Pancreas (tissue), 10 donors: Measurements from ENCODE around the gene CELSR2. TPM values are rescaled to one million over a fixed set of nuclear protein-coding genes. Genes with fewer than 3 reads are reported as not detected.
"Not testable (repeated sequence)": the region's sequence is repeated elsewhere in the genome, so short reads cannot be mapped to it uniquely, and the experiment has no call there.

ENCODE experiments used
- ATAC-seq, 4 donors: fragments of 200-7000 bp; cut with Tn5 transposase; one replicate each; pipeline versions ENCODE4 v1.8.0 to v1.9.1; 2020; ENCODE audit warnings: mild to moderate bottlenecking in 4 of 4, moderate library complexity in 4 of 4
- DNase-seq, 6 donors: peaks; one replicate each; pipeline ENCODE4 v3.0.0-alpha.2; 2020
- FAIRE-seq: peaks from 2 replicates; lab custom pipeline; 2012; peaks lifted over from hg19 to GRCh38; lab: Jason Lieb, UNC
- H3K27ac ChIP-seq, 4 donors: fragments of 200-600 bp; sonication (generic); 1 replicate in 3 of 4; 2 replicates in 1 of 4; pipeline versions ENCODE4 v1.5.0 to v1.8.0; 2020
- H3K27me3 ChIP-seq, 4 donors: fragments of 200-600 bp; one replicate each; pipeline ENCODE4 v1.8.0; 2021
- H3K36me3 ChIP-seq, 3 donors: fragments of 200-600 bp; sonication (generic) in 1 of 3; one replicate each; pipeline versions ENCODE4 v1.5.0 to v1.8.0; 2020 to 2021
- H3K4me1 ChIP-seq, 3 donors: fragments of 200-600 bp; one replicate each; pipeline ENCODE4 v1.8.0; 2021
- H3K4me3 ChIP-seq, 4 donors: fragments of 200-600 bp; sonication (generic) in 2 of 4; one replicate each; pipeline versions ENCODE4 v1.5.0 to v1.8.0; 2020 to 2021
- H3K9me3 ChIP-seq, 4 donors: fragments of 200-600 bp; one replicate each; pipeline ENCODE4 v1.8.0; 2021
- CTCF ChIP-seq, 4 donors: fragments of 200-600 bp; sonication (generic) in 3 of 4; IDR thresholded peaks; one replicate each; pipeline versions ENCODE4 v1.5.0 to v1.8.0; 2021; ENCODE audit warnings: antibody characterized with exemption in 4 of 4
- WGBS, 2 donors: extraction: QIAGEN DNeasy Blood & Tissue Kit; methylation state at CpG; one replicate each; pipeline ENCODE4 v1.1.7; 2013; 5-methylcytosine and 5-hydroxymethylcytosine counted together
- intact Hi-C, 3 donors: fragments of 100-400 bp; cut with DNase I; formaldehyde crosslinking; loops; one replicate each; pipeline versions ENCODE4 v1.11.1 to v1.14.2; 2022
- polyA plus RNA-seq, 2 donors: library from polyadenylated mRNA; stranded (reverse); fragments of 200-250 nt; gene quantifications; one replicate each; pipeline ENCODE4 v1.2.3, GENCODE V29; 2013
- total RNA-seq, 6 donors: library from RNA; stranded (reverse); fragmentation: NEBNext Ultra II Directional in 4 of 6; extraction: Animal tissue kit (Norgen Biotek cat#: 25700) in 4 of 6; gene quantifications; one replicate each; pipeline versions ENCODE4 v1.2.1 to v1.2.4, GENCODE V29; 2021 to 2023
- donor health status: healthy with polysubstance abuse.
- donor health status: DM: no; HTN: no; CAD: no; lungs with moderate emphysema.
- donor health status: DM: no; HTN: no; CAD: no.
- donor health status: control.
- donor health status: control.
- donor health status: Bipolar disorder and iron deficiency.
- donor health status: DM: yes; HTN: yes; CAD: no.
- donor health status: DM: no; HTN: no; CAD: no.
- donor health status: DM: no; HTN: no; CAD: no.
- donor health status: DM: yes; HTN: yes; CAD: no.

The CELSR2 gene
- total and polyA plus RNA-seq, 8 donors, result 4.0 to 8.5 (median 5.1) TPM

DNA sequence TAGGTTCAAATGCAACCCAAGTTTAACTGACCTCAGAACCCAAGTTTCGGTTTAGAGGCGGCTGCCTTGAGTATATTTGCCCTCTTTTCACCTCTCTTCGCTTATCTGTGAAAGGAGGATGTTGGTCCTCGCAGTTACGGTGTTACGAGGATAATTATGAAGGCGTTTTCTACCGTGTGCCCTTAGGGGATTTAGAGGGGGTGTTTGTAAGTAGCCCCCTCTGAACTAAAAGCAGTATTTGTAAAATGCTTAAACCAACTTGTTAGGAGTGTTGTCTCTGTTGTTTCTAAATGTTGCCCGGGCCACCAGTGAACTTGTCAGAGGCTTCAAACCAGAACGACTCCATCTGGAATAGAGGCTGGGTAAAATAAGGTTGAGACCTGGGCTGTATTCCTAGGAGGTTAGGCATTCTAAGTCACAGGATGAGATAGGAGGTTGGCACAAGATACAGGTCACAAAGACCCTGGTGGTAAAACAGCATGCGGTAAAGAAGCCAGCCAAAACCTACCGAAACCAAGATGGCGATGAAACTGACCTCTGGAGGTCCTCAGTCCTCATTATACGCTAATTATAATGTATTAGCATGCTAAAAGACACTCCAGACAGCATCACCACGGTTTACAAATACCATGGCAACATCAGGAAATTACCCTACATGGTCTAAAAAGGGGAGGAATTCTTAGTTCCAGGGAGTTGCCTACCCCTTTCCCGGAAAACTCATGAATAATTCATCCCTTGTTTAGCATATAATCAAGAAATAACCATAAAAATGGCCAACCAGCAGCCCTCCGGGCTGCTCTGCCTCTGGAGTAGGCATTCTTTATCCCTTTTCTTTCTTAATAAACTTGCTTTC lies 34.6 kb downstream of the CELSR2 start:
- WGBS, 2 donors, result 38 to 39% methylated on average over 17 of the region's 17 CpGs
- no peak for TF ChIP-seq CTCF (IDR thresholded peaks at IDR 0.05)
- peak in 3 of 4 donors; percentile 8 to 31 (median 25) for ATAC-seq
- H3K27me3 ChIP-seq, result no peaks in the 10 kb centered on the region
- H3K4me3 ChIP-seq, result peak overlapping the region; percentile 33 to 70 (median 48)
- no peak for FAIRE-seq
- peak overlapping the region; percentile 61 to 91 (median 74) for H3K27ac ChIP-seq
- no peaks in the 10 kb centered on the region for H3K9me3 ChIP-seq
- peaks cover 0 to 5% (median 0%) of the 10 kb centered on the region in 3 donors for H3K4me1 ChIP-seq
- DNase-seq, result no peak
- H3K36me3 ChIP-seq, result no peaks in the 10 kb centered on the region
- intact Hi-C loops, result no loop called here

- intact Hi-C loops, H3K27ac ChIP-seq, H3K9me3 ChIP-seq, DNase-seq, ATAC-seq, H3K4me3 ChIP-seq, H3K27me3 ChIP-seq, H3K36me3 ChIP-seq, FAIRE-seq, H3K4me1 ChIP-seq: not testable (repeated sequence)
- WGBS, 2 donors, result 79 to 93% methylated on average over 5 of the region's 5 CpGs
Observed at GRCh38 chr1:109286762-109287161, 37.4 kb downstream of the CELSR2 start.

GRCh38 chr1:109290137-109290536 lies 40.8 kb downstream of the CELSR2 start:
- no peak for ATAC-seq
- no peak for FAIRE-seq
- no peaks in the 10 kb centered on the region for H3K4me1 ChIP-seq
- intact Hi-C loops, result no loop called here
- no peak overlapping the region for H3K4me3 ChIP-seq
- H3K27me3 ChIP-seq, result no peaks in the 10 kb centered on the region
- DNase-seq, result no peak
- 86 to 90% methylated on average over 1 of the region's 1 CpG for WGBS, 2 donors
- no peaks in the 10 kb centered on the region for H3K9me3 ChIP-seq
- no peaks in the 10 kb centered on the region for H3K36me3 ChIP-seq
- TF ChIP-seq CTCF (IDR thresholded peaks at IDR 0.05), result no peak
- no peak overlapping the region for H3K27ac ChIP-seq

DNA sequence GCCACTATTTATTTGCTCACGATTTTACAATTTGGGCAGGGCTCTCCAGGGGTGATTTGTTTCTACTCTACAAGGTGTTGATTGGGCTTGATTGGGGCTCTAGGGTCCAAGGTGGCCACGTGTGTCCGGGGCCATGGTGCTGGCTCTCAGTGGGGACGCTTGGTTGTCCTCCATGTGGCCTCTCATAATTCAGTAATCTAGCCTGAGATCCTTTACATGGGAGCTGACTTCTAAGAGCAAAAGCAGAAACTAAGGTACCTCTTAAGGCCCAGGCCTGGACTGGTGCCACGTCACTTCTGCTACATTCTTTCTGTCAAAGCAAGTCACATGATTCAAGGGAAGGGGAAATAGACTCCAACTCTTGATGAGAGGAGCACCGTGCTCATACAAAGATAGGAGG lies 41.7 kb downstream of the CELSR2 start:
- no peak for FAIRE-seq
- ATAC-seq, result peak in 1 of 4 donors; percentile 63
- WGBS, 2 donors, result 62 to 64% methylated on average over 6 of the region's 6 CpGs
- H3K27me3 ChIP-seq, result no peaks in the 10 kb centered on the region
- H3K4me3 ChIP-seq, result no peak overlapping the region
- TF ChIP-seq CTCF (IDR thresholded peaks at IDR 0.05), result no peak
- no peaks in the 10 kb centered on the region for H3K36me3 ChIP-seq
- intact Hi-C loops, result no loop called here
- DNase-seq, result no peak
- no peaks in the 10 kb centered on the region for H3K9me3 ChIP-seq
- H3K27ac ChIP-seq, result no peak overlapping the region
- no peaks in the 10 kb centered on the region for H3K4me1 ChIP-seq

- FAIRE-seq, result no peak
- Histone ChIP-seq H3K9me3 (no peaks in the 10 kb centered on the region), H3K27ac (no peak overlapping the region), H3K4me3 (no peak overlapping the region), H3K36me3 (no peaks in the 10 kb centered on the region), H3K4me1 (no peaks in the 10 kb centered on the region), H3K27me3 (no peaks in the 10 kb centered on the region)
- WGBS, 2 donors, result 62 to 66% methylated on average over 9 of the region's 9 CpGs
- ATAC-seq, result no peak
- DNase-seq, result no peak
- TF ChIP-seq CTCF (IDR thresholded peaks at IDR 0.05), result no peak
- intact Hi-C loops, result no loop called here
Observed at GRCh38 chr1:109292364-109292763, 43.0 kb downstream of the CELSR2 start.
